ENCODE data around the gene ASB8.
A peak's percentile ranks its signal among the peaks of the same experiment; 100 is the strongest.
"Not testable (repeated sequence)": the region's sequence is repeated elsewhere in the genome, so short reads cannot be mapped to it uniquely, and the experiment has no call there.

ASB8 gene

DNA sequence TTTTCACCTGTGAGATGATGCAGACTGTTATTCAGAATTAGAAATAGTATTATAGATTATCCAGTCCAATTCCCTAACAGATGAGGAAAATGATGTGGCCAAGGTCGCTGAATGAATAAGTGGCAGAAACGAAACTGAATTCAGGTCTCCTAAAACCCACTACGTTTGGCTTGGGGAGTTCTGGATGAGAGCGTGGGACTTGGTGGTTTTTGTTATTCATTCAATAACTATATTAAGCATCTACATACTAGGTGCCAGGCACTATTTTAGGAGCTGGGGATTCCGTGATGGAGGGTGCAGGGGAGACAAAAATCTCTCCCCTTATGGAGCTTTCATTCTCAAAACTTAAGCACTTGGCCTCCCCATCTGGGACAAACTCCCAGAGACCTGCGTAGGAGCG is 25.3 kb upstream of the ASB8 start:
- no peak for DNase-seq

DNA sequence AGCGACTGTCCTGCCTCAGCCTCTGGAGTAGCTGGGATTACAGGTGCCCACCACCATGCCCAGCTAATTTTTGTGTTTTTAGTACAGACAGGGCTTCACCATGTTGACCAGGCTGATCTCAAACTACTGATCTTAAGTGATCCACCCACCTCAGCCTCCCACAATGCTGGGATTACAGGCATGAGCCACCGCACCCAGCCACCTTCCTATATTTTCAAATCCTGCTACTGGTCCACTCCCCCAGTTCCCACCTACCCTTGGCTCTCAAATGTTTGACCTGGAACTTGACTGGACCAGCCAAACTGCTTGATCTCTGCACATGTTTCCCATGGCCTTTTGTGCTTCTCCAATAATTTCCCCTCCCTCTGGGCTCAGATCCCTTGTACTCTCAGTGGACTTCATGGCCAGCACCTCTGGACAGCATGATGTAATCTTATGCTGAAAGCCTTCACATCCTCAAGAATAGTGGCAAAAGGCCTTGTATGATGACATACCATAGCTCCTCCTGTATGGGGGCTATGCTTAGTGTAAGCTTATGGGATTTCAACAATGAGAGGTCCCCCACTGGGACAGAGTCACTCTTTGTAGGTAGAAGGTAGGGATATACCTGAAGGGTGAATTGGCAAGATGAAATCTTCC is 23.7 kb upstream of the ASB8 start:
- no peak for DNase-seq

DNA sequence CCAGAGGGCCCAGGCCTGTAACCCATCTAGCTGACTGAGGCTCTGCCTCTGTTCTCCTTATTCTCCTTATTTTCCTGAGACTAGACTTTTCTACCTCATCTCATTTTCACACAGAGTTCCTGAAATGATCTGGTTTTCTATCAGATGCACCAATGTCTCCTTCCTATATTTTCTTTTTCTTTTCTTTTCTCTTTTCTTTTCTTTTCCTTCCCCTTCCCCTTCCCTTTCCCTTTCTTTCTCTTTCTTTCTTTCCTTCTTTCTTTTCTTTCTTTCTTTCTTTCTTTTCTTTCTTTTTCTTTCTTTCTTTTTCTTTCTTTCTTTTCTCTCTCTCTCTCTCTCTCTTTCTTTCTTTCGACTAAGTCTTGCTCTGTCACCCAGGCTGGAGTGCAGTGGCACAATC is 23.1 kb upstream of the ASB8 start:
- no peak for DNase-seq

DNA sequence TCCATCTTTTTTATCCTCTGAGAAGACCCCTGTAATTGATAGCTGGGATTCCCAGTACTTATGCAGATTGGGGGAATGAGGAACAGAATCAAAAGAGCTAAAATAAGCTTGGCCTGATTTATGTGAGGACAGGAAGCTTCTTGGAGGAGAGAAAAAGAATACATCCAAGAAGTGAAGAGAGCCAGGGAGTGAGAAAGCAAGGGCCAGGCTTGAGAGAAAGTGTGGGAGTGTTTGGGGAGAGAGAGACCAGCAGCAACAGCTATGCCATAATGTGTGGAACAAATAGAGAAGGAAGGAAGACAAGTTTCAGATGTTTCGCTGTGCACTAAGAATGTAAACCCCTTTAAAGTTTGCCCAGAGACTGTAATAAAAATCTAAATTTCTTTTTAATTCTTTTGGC is 22.2 kb upstream of the ASB8 start:
- DNase-seq: no peak

DNA sequence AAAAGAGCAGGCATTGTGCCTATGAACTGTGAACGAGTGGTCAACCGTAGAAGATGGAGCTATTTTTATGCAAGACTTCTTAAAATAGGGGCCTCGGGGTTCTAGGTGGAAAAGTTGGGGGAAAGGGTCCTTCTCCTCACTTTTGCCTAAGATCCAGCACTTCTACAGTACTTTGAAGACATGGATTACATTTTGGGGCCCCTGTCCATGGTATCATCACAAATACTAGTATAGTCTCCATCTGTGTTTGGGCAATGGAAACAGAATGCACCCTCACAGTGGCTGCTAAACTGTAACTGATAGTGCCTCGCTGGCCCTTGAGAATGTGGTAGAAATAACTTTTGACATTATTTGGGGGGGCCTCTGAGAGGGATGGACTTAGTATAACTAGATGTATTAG is 20.7 kb upstream of the ASB8 start:
- no peak for DNase-seq

DNA sequence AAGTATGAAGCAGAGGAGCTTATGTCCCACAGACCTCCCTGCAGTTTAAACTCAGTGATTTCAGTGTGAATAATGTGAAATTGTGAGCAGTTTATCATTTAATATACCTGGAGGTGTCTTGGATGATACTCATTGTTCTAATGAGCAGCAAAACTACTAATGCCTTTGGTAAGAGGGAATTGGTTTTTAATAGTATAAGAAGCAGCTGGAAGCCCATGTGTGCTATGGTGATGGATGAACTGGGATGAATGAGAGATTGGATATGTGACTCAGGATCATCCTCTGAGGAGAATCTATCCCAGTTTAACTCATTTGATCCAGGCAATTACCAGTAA is 19.1 kb upstream of the ASB8 start:
- DNase-seq: no peak

DNA sequence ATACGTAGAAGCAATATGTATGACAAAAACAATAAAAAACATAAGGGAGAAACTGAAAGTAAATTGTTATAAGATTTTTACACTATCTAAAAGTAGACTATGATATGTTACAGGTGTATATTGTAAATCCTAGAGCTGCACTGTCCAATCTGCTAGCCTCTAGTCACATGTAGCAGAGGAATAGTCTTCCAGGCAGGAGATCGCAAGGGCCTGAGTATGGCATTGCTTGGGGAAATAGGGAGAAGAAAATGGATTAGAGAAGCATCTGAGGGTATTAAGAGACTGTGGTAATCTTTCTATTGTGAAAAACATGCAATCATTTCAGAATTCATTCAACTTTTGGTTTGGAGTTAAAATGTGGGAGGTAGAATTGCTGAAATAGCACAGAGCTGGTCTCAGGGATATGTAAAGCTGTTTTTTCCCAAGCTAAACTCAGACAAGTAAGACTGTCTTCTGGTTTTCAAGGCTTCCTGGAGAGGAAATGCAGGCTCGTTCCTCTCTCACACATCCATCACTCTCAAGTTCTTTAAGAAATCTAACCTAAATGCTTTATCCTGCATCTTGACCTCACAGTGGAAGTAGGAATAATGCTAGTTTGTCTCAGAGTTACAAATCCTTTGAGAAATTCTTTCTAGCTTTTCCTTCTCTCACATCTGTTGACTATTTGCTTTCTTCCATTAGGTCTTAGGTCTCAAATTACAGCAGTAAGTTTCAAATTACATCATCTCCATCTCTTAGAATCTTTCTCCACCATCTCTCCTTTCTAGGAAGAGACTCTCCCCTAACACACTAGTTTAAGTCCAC is 18.5 kb upstream of the ASB8 start:
- no peak for DNase-seq

DNA sequence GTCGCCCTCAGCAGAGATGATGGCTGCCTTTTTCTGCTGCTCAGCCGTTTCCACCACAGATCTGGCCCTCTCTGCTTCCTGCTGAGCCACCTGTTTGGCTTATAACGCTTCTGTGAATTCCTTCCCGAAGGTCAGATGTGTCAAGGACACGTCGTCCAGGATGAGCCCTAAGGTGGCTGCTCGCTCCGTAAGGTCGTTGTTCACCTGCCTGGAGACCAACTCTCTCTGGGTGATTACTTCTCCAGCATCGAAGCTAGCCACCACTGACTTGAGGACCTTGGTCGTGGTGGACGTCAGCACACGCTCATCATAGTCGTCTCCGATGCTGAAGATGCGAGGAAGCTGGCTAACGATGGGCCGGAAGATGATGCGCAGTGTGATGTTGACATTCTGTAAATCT is 11.7 kb upstream of the ASB8 start:
- DNase-seq: no peak

DNA sequence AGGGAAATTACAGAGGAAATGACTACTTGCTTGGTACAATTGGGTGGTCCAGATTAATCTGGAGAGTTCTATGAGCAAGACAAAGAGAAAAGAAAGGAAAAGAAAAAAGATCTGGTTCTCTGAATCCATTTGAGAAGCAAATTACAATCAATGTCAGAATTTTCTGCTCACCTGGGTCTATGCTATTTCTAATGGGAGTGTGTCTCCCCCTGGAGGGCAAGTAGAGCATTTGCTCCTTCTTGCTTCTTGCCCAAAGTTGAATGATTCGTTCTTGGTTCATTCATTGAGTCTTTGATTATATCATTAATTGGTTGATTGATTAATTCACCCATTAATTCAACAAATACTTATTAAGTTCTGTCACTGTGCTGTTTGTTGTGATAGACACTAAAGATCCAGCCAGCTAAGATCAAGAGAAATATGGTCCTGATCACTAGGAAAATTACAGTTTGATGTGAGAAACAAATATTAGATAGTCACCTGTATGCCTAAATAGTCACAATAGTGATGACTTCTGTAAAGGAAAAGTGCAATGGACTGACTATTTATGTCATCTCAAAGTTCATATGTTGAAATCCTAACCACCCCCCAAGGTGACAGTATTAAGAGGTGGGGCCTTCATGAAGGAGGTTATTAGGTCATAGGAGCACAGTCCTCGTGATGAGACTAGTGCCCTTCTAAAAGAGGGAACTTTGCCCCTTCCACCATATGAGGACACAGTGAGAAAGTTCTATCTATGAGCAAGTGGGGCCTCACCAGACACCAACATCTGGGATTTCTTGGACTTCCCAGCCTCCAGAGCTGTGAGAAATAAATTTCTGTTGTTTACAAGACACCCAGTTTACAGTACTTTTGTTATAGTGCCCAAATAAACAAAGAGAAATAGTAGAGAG is 8.0 kb upstream of the ASB8 start:
- peak; percentile 63 for DNase-seq

DNA sequence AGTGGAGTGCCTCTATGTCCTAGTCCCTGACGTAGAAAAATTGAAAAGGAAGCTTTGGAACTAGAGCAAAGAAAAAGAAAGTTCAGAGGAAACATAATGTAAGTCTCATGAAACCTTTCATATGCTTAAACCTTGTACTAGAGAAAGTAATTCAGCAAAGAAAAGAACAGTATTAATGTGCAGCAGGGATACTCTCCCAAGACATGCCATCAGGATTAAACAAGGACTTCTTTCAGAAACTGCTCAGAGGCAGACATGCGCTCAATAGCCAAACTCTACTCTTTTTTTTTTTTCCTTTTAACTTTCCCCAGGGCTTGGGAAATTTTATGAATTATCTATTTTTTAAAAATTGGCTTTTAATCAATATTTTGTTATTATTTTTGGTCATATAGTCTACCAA is 7.1 kb upstream of the ASB8 start:
- no peak for DNase-seq

DNA sequence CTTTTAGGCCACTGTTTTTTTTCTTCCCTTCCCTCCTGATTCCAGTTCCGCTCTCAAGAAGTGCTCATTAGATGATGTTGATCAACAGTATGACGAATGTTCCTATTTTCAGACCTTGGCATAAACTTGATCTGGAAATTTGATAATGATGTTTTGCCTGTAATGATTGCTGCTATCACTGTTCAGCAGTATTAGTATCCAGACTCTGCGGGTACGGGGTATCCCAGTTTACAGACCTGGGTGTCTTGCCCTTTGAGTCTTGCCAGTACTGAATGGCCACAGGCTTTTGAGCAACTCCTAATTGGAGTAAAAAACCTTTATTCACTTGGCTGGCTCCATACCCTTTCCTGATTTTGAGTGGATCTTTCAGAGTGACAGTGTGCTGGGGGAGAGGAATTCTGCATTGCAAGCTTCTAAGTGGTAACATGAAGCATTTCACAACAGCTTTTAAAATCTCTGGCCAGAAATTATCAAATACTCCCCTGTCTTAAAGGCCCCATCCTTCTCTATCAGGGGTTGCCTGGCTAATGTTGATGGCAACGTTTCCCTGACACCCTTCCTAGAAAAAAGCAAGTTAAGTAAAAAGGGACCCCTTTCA is 5.9 kb upstream of the ASB8 start:
- DNase-seq: no peak

DNA sequence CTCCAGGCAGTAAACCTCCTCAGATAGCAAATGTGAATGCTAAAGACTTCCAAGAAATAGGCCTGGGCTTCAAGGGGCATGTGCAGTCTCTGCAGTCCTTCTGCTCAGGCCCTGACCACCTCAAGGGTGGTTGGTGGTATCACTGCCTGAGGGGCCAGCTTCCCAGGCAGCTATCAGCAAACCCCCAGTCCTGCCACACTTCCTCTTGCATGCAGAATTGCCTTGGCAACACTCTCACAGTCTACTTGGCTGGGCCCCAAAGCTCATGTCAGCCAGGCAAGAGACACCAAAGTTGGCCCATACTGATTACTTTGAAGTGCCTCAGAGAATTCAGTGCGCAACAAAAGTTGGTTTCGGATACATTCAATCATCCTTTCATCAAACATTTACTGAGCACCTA is 3.5 kb upstream of the ASB8 start:
- DNase-seq: no peak

DNA sequence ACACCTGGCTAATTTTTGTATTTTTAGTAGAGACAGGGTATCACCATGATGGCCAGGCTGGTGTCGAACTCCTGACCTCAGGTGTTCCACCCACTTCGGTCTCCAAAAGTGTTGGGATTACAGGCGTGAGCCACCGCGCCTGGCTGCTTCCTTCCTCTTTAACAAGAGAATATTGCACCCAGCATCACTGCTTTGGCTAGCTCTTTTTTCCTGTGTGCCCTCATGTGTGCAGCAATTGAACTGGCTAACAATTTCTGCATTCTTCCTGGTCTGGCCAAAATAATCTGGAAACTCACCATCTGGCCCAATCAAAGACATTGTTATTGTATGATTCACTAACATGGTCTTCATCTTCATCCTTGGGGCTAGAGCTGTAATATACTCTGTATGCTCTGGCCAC is 2.7 kb upstream of the ASB8 start:
- no peak for DNase-seq

DNA sequence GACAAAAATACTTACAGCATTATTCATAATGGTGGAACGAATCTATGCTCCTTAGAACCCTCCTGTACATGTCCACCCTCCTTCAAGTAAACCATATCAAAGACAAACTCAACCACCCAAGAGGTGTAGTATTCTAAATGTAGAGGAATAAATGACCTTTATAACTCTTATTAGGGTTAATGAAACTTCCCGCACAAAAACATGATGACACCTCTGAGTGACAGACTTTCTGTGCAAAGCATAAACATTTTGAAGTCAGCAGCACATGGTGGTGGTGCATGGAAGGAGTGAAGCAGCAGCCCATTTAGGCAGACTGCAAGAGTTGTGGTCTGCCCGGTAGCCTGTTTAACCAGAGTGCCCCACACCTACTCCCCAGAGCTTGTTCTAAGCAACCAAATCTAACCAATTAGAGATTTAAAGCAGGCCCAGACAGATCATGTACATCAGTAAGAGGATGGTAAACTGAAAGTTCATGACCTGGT is 615 bp upstream of the ASB8 start:
- DNase-seq: no peak

DNA sequence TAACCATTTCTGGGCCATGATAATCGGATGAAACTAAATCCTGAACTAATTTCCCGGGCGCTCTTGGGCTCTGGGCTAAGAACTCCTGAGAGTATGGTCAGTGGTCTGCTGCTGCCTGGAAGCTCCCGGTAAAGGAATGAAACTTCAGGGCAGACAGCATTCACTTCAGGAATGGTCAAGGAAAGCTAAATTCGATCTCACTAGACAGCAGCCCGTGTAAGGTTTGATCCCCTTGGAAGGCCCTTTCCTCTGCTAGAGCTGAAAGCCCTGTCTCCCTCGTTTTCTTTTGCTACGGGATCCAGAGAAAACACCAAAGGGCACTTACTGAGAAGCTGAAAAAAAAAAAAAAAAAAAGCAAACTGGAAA is 680 bp downstream of the ASB8 start:
- DNase-seq: no peak

DNA sequence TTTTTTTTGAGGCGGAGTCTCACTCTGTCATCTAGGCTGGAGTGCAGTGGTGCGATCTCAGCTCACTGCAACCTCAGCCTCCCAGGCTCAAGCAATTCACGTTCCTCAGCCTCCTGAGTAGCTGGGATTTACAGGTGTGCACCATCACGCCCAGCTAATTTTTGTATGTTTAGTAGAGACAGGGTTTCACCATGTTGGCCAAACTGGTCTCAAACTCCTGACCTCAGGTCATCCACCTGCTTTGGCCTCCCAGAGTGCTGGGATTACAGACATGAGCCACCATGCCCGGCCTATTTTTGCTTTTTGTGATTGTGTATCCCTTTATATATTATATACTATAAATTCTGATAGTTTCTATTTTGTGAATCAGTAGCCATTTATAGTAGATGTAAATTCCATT is 1.5 kb downstream of the ASB8 start:
- DNase-seq: not testable (repeated sequence)

DNA sequence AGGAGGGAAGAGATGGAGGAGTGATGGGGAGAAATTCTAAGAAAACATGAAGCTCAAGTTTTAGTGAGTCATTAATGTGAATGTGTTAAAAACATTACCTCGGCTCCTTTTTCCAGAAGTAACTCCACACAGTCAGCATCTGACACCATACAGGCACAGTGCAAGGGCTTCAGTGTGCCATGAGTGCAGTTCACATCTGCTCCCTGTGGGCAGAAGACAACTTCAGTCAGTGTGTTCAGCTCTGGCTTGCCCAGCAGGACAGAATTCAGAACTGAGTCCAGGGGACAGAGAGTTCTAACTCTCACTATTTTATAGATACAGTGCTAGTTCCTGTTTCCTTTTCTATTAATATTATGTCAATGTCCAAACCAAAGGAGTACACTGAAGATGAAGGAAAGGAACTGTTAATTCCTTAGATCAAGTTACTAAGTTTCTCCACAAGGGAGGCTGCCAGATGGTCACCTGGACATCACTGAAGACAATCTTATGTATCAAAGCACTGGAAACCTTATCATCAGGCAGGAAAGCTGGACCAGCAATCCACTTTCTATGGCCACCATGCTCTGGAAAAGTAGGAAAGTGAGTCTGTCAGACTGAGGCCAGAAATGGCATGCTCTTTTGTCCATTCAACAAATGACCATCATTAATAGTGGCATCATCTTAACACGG is 6.1 kb downstream of the ASB8 start:
- no peak for DNase-seq

DNA sequence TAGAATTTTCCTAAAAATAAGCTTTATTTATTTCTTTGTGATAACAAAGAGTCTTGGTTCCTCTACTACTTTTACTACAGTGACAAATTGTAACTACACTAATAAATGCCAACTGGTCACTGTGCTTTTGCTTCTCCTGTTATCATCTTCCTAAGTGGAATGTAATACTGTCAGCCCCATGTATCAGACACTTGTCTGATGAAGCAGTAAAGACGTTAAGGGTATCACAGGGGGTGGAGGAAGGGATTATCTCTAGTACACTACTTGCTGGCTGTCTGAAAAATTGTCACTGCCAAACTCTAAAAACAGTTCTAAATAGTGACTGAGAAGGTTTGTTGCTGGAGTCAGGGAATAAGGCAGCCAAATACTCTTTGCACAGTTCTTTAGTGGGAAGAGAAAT is 11.3 kb downstream of the ASB8 start:
- DNase-seq: no peak

DNA sequence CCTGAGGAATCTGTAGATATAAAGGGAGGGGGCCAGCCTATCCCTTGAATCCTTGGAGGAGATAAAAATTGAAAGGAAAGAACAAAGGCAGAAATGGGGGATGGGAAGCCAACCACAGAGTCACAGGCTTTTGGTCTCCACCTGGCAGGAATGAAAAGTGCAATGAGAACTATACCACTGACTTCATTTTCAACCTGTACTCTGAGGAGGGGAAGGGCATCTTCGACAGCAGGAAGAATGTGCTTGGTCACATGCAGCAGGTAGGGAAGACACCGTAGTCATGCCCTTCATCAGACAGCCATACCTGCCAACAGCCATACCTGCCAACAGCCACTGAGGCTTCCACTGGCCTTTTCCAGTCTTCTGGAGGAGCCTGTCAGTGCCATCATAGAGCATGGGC is 13.4 kb downstream of the ASB8 start:
- DNase-seq: no peak

DNA sequence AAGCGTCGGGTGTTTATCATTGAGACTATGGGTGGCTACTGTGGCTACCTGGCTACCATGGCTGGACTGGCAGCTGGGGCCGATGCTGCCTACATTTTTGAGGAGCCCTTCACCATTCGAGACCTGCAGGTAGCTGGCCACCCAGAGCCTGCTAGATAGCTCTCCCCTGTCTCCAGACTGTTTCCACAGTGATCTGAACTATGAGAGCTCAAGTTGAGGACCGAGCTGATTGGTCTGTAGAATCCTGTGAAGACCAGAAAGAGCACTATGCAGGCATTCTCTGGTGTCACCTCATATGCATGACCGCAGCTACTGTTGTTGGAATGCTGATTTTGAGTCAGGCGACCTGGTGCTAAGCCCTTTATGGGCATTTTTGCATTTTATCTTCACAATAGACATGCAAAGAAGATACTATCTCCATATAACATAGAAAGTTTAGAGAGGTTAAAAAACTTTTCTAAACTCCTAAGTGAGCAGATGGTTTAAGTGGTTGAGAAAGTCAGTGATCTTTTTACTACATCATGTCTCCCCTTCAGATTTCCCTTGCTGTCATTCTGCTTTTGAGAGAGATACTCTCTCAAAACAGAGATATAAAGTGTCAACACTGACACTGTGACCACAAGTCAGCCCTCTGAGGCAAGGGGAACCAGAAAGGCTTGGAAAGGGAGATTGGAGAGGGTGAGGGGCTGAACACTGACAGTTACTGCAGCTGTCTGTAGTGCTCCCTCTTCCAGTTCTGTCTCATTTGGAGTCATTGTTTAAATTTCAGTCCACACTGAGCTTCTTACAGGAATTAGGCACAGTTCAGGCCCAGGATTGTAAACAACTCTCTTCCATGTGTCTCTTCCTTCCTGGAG is 14.3 kb downstream of the ASB8 start:
- no peak for DNase-seq

DNA sequence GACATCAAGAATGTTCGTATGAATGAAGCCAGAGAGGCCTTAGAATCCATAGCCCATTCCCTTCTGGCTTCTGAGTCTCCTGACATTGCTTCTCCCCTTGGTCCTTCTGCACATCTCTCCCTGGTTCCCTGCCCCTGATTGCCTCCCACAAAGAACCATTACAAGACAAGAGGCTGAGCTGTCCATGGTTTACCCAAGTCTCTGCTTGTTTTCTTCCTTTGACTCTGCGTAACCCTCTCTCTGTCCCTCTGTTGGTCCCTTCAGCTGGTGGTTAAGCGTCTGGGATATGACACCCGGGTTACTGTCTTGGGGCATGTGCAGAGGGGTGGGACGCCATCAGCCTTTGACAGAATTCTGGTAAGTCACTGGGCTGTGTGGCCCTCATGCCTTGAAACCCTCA is 22.3 kb downstream of the ASB8 start:
- no peak for DNase-seq

DNA sequence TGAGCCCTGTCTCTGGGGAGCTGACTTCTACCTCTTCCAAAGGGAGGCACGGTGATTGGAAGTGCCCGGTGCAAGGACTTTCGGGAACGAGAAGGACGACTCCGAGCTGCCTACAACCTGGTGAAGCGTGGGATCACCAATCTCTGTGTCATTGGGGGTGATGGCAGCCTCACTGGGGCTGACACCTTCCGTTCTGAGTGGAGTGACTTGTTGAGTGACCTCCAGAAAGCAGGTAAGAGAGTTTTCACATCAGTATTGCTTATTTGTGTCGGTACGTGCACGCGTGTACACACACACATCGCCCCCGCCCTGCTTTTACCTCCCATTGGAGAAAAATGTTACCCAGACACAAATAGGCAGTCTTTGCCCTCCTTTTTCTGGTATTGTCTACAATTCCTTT is 24.5 kb downstream of the ASB8 start:
- DNase-seq: no peak

Measured in suppressor macrophage treated with lipopolysaccharide for 4 hours (primary cell).